ENCODE data around the gene LRRC15.

Gene LRRC15

DNA sequence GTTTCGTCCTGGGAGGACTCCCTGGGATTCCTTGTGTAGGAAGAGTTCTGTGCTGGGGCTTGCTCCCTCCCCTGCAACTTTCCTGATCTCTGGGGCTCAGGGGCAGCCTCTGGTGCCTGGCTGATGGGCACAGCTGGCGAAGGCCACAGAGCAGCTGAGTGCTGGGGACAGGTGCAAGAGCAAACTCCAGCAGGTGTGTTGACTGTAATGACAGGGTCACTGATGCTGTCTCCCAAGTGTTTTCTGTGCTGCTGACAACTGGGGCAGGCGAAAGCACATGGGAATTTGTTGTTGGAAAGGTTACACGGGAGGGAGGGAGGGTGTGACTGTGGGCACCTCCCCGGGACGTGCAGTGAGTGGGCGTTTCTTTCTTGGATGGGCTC is 40.0 kb downstream of the LRRC15 start:
- H3K4me1 Mint-ChIP-seq = peaks cover 0 to 5% of the 10 kb centered on the region in 2 donors
- peaks cover 26 to 32% of the 10 kb centered on the region in 2 donors for H3K27me3 Mint-ChIP-seq
- no peak overlapping the region for H3K27ac Mint-ChIP-seq
- H3K4me3 Mint-ChIP-seq = no peak overlapping the region
- H3K36me3 Mint-ChIP-seq = no peaks in the 10 kb centered on the region
- DNase-seq (no peak), ATAC-seq (replicated peaks) (no peak)
- H3K9me3 Mint-ChIP-seq = no peaks in the 10 kb centered on the region

DNA sequence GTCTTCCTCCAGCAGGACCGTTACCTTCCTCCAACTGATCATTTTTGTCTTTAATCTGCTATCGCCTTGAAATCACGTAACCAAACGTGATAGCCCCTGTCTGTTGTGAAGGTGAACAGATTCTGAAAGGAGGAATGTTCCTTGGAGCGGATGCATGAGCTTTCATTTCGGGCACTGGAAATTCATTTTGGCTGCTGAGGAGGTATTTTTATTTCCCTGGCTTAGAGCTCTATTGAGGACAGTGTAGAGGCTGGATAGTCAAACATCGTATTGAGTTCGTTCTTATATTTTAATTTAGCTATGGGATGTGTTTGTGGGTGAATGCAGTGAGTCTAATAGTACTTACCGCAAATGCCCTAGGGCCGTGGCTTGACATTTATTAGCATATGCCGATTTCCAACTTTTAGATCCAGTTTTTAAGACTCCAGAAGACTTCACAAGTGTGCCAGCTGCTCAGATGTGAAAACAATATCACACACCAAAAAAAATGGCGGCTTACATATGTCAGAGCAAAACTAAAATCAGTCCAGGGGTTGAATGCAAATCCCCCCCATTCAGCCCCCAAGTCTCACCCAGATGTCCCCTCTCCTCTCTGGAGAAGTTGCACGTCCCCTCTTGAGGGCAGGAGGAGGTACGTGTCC is 40.5 kb downstream of the LRRC15 start:
- H3K9me3 Mint-ChIP-seq = no peaks in the 10 kb centered on the region
- no peak for DNase-seq
- H3K27ac Mint-ChIP-seq = no peak overlapping the region
- H3K36me3 Mint-ChIP-seq = no peaks in the 10 kb centered on the region
- H3K27me3 Mint-ChIP-seq = peaks cover 21 to 28% of the 10 kb centered on the region in 2 donors
- H3K4me3 Mint-ChIP-seq = no peak overlapping the region
- no peak for ATAC-seq (replicated peaks)
- H3K4me1 Mint-ChIP-seq = peaks cover 0 to 5% of the 10 kb centered on the region in 2 donors

DNA sequence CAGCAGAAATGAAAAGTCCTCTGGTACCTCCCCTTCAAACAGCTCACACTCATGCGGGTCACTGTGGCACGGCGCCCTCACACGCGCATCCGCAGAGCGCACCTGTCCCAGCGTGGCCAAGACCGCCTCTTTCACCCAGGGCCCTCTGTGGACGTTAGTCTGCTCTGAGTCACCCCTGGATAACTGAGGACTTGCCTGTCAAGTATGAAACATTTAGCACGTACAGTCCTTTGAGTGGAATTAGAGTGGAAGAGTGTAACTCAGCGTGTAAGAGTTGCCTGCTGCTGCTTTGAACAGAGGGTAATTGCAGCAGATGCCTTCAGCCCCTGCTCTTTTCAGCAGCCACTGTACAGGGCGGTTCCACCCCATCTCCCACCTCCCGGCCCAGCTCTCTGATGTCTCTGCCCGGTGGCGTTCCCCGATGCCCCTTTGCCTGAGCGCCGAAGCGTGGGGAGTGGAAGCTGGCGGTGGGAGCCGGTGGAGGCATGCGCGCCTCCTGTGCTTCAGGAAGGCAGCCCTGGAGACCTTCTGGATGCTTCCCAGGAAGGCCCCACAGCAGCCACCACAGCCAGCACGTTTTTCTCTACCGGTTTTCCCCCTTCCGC is 41.4 kb downstream of the LRRC15 start:
- peaks cover 24 to 25% of the 10 kb centered on the region in 2 donors for H3K27me3 Mint-ChIP-seq
- no peaks in the 10 kb centered on the region for H3K9me3 Mint-ChIP-seq
- peaks cover 0 to under 1% of the 10 kb centered on the region in 2 donors for H3K4me1 Mint-ChIP-seq
- H3K27ac Mint-ChIP-seq = no peak overlapping the region
- no peak overlapping the region for H3K4me3 Mint-ChIP-seq
- ATAC-seq (replicated peaks) (peak; percentile 13 to 27), DNase-seq (no peak)
- no peaks in the 10 kb centered on the region for H3K36me3 Mint-ChIP-seq

DNA sequence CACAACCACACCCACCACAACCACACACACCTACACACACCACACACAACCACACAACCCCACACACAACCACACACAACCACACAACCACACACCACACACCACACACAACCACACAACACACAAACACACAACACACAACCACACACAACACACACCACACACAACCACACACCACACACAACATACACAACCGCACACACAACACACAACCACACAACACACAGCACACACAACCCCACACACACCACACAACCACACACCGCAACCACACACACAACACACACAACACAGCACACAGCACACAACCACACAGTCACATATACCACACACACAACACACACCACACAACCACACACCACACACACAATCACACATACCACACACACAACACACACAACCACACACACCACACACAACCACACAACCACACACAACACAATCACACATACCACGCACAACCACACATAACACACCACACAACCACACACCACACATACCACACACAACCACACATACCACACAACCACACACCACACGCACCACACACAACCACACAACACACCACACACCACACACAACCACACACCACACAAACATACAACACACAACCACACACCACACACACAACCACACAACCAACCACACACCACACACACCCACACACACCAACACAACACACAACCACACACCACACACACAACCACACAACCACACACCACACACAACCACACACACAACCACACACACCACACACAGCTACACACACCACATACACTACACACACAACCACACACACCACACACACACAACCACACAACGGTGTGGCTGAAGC is 42.1 kb downstream of the LRRC15 start:
- Mint-ChIP-seq H3K36me3 (no peaks in the 10 kb centered on the region), H3K4me3 (no peak overlapping the region), H3K9me3 (no peaks in the 10 kb centered on the region), H3K4me1 (no peaks in the 10 kb centered on the region), H3K27ac (no peak overlapping the region), H3K27me3 (peaks cover 23% of the 10 kb centered on the region in 2 donors)
- DNase-seq (no peak), ATAC-seq (replicated peaks) (no peak)

DNA sequence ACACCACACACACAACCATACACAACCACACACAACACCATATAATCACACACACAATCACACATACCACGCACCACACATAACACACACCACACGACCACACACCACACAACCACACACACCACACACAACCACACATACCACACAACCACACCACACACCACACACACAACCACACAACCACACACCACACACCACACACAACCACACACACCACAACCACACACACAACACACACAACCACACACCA is 42.6 kb downstream of the LRRC15 start:
- H3K4me3 Mint-ChIP-seq = no peak overlapping the region
- H3K27me3 Mint-ChIP-seq = peaks cover 23 to 25% of the 10 kb centered on the region in 2 donors
- H3K9me3 Mint-ChIP-seq = no peaks in the 10 kb centered on the region
- no peak overlapping the region for H3K27ac Mint-ChIP-seq
- DNase-seq (no peak), ATAC-seq (replicated peaks) (no peak)
- no peaks in the 10 kb centered on the region for H3K36me3 Mint-ChIP-seq
- H3K4me1 Mint-ChIP-seq = no peaks in the 10 kb centered on the region

DNA sequence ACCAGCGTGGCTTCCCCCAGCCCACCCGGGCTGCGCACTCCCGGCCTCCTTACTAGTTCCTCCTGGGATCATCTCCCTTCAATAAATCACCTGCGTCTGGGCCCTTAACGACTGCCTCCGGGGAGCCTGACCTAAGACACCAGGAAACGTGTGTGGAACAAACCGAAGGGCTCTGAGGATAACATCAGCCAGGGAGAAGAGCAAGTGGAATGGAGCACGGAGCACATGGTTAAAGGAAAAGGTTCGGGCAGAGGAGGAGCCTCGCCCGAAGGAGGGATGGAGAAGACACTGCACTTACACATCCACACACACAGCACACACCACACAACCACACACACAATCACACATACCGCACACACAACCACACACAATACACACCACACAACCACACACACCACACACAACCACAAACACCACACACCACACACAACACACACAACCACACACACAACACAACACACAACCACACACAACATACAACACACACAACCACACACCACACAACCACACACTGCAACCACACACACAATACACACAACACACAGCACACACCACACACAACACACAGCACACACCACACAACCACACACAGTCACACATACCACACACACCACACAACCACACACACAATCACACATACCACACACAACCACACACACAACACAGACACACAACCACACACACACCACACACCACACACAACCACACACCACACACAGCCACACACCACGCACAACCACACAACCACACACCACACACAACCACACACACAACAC is 43.2 kb downstream of the LRRC15 start:
- H3K36me3 Mint-ChIP-seq = no peaks in the 10 kb centered on the region
- ATAC-seq (replicated peaks) (no peak), DNase-seq (no peak)
- H3K27ac Mint-ChIP-seq = no peak overlapping the region
- no peaks in the 10 kb centered on the region for H3K4me1 Mint-ChIP-seq
- no peaks in the 10 kb centered on the region for H3K9me3 Mint-ChIP-seq
- no peak overlapping the region for H3K4me3 Mint-ChIP-seq
- peaks cover 20% of the 10 kb centered on the region in 2 donors for H3K27me3 Mint-ChIP-seq

DNA sequence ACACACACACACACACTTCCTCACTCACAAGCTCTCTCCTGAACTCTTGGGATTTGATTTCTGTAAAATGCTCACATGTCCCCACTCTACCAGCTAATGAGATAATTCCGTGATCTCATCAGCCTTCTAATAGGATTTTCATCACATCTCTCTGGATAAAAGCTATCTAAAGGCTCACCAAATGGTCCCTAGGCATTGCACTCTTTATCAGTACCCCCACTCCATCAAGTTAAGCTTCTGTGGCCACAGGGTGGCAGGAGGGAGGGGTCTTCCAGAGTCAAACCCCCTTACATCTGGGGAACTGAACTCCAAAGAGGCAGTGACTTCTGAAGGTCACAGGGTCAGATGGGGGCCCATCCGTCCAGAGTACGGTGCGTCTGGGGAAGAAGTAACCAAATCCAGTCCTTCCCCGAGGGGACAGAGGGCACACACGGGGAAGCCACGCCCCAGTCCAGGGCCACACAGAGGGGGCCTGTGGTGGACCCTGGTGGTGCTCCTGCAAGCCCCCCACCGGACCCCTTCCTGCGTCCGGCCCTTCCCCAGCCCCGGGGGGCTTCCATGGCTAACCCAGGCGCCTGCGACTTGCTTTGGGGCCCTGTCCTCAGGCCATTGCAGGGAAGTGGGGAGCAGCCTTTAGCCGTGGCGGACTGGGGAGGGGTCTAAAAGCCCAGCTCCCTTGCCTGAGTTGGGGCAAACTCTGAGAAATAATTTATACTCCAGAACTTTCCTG is 44.0 kb downstream of the LRRC15 start:
- DNase-seq (no peak), ATAC-seq (replicated peaks) (no peak)
- Mint-ChIP-seq H3K4me1 (no peaks in the 10 kb centered on the region), H3K4me3 (no peak overlapping the region), H3K36me3 (no peaks in the 10 kb centered on the region), H3K27ac (no peak overlapping the region), H3K9me3 (no peaks in the 10 kb centered on the region), H3K27me3 (peaks cover 20 to 26% of the 10 kb centered on the region in 2 donors)

DNA sequence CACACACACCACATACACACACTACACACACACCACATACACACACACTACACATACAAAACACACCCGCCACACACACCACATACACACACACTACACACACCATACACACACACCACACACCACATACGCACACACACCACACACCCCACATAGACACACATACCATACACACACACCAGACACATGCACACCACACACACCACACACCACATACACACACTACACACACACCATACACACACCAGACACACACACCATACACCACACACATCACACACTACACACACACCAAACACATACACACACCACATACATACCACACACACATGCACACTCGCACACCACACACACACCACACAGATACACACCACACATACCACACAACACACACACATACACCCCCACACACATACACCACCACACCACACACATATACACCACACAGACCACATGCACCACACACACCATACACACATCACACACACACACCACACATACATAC is 44.7 kb downstream of the LRRC15 start:
- peaks cover 0 to under 1% of the 10 kb centered on the region in 2 donors for H3K9me3 Mint-ChIP-seq
- H3K4me1 Mint-ChIP-seq = no peaks in the 10 kb centered on the region
- no peak overlapping the region for H3K4me3 Mint-ChIP-seq
- no peak for DNase-seq
- H3K27me3 Mint-ChIP-seq = peaks cover 16 to 28% of the 10 kb centered on the region in 2 donors
- H3K36me3 Mint-ChIP-seq = no peaks in the 10 kb centered on the region
- H3K27ac Mint-ChIP-seq = no peak overlapping the region
- no peak for ATAC-seq (replicated peaks)

DNA sequence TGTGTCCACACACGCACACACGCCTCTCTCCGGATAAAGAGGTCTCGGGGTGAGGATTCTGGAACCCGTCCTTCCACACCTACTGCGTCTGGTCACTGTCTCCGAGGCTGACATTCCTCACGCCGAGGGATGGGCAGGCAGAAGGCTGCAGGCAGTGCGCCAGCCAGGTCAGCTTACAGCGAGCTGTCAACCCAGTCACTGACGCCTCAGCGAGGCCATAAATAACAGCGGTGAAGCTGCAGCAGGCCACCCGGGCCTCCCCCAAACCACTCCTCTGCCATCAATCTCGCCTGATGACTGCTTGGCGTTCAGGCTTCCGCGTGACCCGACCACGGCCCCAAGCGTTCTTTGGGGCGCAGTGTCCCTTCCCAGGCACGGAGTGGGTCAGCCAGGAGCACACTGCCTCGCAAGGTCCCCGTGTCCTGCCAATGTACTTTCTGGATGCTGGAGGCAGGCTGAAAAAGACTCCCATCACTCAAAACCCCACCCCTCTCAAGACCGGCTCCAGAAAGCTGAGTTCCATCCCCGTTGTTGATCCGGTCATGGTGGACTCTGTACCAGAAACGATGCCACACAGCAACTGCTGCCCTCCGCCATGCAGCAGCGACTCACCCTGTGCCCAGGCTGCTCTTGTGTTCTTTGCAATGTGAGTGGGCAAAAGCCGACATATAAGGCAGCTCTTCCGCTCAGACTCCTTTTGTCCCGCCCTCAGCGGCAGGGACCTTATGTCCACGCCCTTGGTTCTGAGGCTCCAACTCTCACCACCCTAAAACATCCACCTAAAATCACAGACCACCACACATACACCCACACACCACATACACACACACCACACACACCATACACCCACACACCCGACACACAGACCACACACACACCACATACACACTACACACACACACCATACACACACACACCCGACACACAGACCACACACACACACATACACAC is 45.5 kb downstream of the LRRC15 start:
- peaks cover 5 to 9% of the 10 kb centered on the region in 2 donors for H3K9me3 Mint-ChIP-seq
- peaks cover under 1 to 3% of the 10 kb centered on the region in 2 donors for H3K36me3 Mint-ChIP-seq
- H3K27ac Mint-ChIP-seq = no peak overlapping the region
- no peaks in the 10 kb centered on the region for H3K4me1 Mint-ChIP-seq
- peaks cover 17 to 36% of the 10 kb centered on the region in 2 donors for H3K27me3 Mint-ChIP-seq
- no peak overlapping the region for H3K4me3 Mint-ChIP-seq
- no peak for DNase-seq
- ATAC-seq (replicated peaks) = peak; percentile 86 to 87

DNA sequence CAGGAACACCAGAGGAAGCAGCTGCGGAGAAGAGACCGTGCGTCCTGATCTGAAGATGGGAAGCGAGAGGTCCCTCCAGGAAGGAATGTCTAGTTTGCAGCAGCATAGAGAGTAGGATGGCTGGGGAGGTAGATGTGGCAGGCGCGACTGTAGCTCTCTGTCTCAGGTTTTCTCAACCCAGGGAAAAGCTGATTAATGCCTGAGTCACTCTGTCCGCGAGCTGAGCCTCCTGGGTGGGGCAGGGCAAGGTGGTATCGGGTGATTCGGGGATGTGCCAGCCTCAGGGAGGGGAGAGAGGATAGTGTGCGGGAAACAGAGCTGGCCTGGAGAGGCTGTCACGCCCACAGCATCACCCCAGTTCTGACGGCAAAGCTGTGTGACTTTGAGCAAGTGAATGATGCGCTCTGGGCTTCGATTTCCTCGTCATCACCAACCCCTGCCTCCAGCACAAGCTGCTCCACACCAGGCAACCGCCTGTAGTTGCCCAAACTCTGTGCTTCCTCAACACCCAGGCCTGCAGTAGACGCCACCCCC is 46.8 kb downstream of the LRRC15 start:
- Mint-ChIP-seq H3K9me3 (peaks cover 8 to 12% of the 10 kb centered on the region in 2 donors), H3K27ac (no peak overlapping the region), H3K4me3 (no peak overlapping the region), H3K27me3 (peaks cover 22 to 49% of the 10 kb centered on the region in 2 donors), H3K36me3 (peaks cover 4 to 5% of the 10 kb centered on the region in 2 donors), H3K4me1 (no peaks in the 10 kb centered on the region)
- ATAC-seq (replicated peaks) (no peak), DNase-seq (no peak)

DNA sequence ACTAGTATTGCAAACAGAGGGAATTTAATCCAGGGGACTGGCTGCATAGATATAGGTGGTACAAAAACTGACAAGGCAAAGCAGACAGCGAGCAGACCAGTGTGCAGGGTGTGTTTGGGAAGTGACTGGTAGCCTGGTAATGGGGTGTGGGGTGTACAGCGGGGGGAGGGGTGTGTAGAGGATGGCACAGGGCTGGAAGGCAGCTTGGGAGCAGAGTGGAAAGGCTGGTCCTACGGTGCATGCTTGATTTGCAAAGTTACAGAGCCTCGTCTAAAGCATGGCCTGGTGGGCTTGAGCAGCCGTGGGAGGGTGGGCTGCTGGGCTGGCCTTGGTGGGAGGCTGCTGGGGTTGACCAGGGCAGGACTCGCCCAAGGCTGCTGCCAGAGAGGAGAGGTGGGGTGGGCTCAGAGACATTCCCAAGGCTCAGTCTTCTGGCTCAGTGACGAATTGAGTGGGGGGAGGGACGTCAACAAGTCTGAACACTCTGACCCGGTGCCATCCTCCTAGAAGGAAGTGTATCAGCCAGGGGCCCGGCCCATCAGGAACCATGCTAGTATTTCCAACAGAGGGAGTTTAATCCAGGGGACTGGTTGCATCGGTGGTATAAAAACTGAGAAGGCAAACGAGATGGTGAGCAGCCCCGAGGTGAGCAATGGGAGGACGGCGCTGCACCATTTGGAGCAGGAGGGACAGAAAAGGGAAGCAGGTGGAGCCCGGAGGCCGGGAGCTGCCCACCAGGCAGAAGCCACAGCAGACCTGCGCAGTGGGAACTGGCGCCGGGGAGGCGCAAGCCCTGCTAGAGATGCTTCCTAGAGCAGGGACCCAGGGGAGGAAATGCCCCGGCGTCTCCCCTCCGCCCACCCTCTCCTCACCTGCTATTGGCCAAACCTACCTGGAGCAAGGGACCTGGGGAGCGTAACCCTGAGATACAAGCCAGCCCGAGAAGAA is 47.6 kb downstream of the LRRC15 start:
- peak overlapping the region in 1 of 2 donors; percentile 23 for H3K4me3 Mint-ChIP-seq

DNA sequence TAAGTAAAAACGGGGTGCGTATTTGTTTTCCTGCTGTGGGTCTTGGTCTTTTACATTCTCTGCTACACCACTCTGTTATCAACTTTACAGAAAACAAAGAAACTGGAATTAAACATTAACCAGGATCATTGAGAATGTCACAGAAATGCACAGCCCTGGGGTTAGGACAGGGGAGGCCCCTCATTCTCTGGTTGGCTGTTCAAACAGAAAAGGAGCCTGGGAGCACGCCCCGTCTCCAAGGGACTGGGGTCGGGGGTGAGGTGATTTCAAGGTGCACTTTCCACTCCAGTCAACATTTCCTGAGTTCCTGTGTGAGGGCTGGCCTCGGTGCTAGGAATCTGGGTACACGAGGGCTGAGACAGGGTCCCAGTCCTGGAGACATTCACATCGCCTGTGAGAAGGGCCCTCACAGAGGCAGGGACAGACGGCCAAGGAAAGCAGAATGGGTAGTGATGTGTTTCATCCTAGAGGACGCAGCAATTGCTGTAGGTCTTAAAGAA is 48.7 kb downstream of the LRRC15 start:
- no peak for ATAC-seq (replicated peaks)
- no peak overlapping the region for H3K27ac Mint-ChIP-seq
- peaks cover 3 to 10% of the 10 kb centered on the region in 2 donors for H3K4me1 Mint-ChIP-seq
- H3K9me3 Mint-ChIP-seq = peaks cover 8 to 12% of the 10 kb centered on the region in 2 donors
- H3K27me3 Mint-ChIP-seq = peaks cover 32 to 64% of the 10 kb centered on the region in 2 donors
- no peak overlapping the region for H3K4me3 Mint-ChIP-seq
- H3K36me3 Mint-ChIP-seq = peaks cover 4 to 5% of the 10 kb centered on the region in 2 donors
- DNase-seq = no peak

More for the DNA sequence above, 47.6 kb downstream of the LRRC15 start:
- Mint-ChIP-seq H3K36me3 (peaks cover 4 to 5% of the 10 kb centered on the region in 2 donors), H3K4me1 (no peaks in the 10 kb centered on the region), H3K27me3 (peaks cover 26 to 55% of the 10 kb centered on the region in 2 donors), H3K9me3 (peaks cover 8 to 12% of the 10 kb centered on the region in 2 donors), H3K27ac (no peak overlapping the region)
- ATAC-seq (replicated peaks) = no peak
- no peak for DNase-seq

Measured in stimulated activated naive B cell treated with anti-CD40 and anti-IgM and Interleukin-4, amounts not matched to agents 10 μg/mL and 1 μg/mL and 100 μg/mL, for 72 hours (primary cell).